GM19324 (cell line): Measurements from ENCODE around the gene LYZL1.
"Not testable (repeated sequence)": the region's sequence is repeated elsewhere in the genome, so short reads cannot be mapped to it uniquely, and the experiment has no call there.

Source experiments
- ATAC-seq: cut with Tn5 transposase; IDR thresholded peaks from one replicate; pipeline ENCODE4 v1.9.1; 2021; ENCODE audit warnings: mild to moderate bottlenecking, moderate library complexity; ENCODE audit not compliant: unreplicated experiment, low FRiP score

LYZL1 gene

GRCh38 chr10:29360215-29360853, 71.5 kb downstream of the LYZL1 start:
- ATAC-seq, result not testable (repeated sequence)
